HG02642 (cell line): ENCODE results near the gene OR51D1.

ENCODE experiments used
- ATAC-seq: cut with Tn5 transposase; IDR thresholded peaks from one replicate; pipeline ENCODE4 v1.9.1; 2021; ENCODE audit warnings: mild to moderate bottlenecking; ENCODE audit not compliant: unreplicated experiment, poor library complexity

The OR51D1 gene

GRCh38 chr11:4644233-4644632, 7.0 kb downstream of the OR51D1 start:
- no peak for ATAC-seq

GRCh38 chr11:4645974-4646373, 8.7 kb downstream of the OR51D1 start:
- no peak for ATAC-seq

- ATAC-seq = no peak
Measured at GRCh38 chr11:4647766-4648165, 10.5 kb downstream of the OR51D1 start.

GRCh38 chr11:4654635-4655369, 17.5 kb downstream of the OR51D1 start:
- ATAC-seq = no peak

- no peak for ATAC-seq
Measured at GRCh38 chr11:4658629-4659445, 21.6 kb downstream of the OR51D1 start.

GRCh38 chr11:4662876-4663275, 25.6 kb downstream of the OR51D1 start:
- ATAC-seq = no peak

GRCh38 chr11:4664183-4664582, 26.9 kb downstream of the OR51D1 start:
- no peak for ATAC-seq

- no peak for ATAC-seq
Measured at GRCh38 chr11:4664786-4665185, 27.5 kb downstream of the OR51D1 start.

- ATAC-seq = no peak
Measured at GRCh38 chr11:4665424-4665823, 28.1 kb downstream of the OR51D1 start.

GRCh38 chr11:4671741-4672140, 34.5 kb downstream of the OR51D1 start:
- no peak for ATAC-seq

- ATAC-seq = no peak
Measured at GRCh38 chr11:4672470-4672869, 35.2 kb downstream of the OR51D1 start.

GRCh38 chr11:4673781-4674180, 36.5 kb downstream of the OR51D1 start:
- ATAC-seq = no peak

- no peak for ATAC-seq
Measured at GRCh38 chr11:4677948-4678347, 40.7 kb downstream of the OR51D1 start.

- ATAC-seq = no peak
Measured at GRCh38 chr11:4680341-4680740, 43.1 kb downstream of the OR51D1 start.

GRCh38 chr11:4682623-4683419, 45.5 kb downstream of the OR51D1 start:
- ATAC-seq = no peak

- ATAC-seq = no peak
Measured at GRCh38 chr11:4684631-4685285, 47.5 kb downstream of the OR51D1 start.
